Activated CD8-positive, alpha-beta T cell treated with anti-CD3 and anti-CD28 coated beads, Interleukin-2, amount 10 ng/mL, durations not matched to agents 7 days and 5 days (primary cell): Measurements from ENCODE around the gene ANO6. TPM values are rescaled to one million over a fixed set of nuclear protein-coding genes. Genes with fewer than 3 reads are reported as not detected.

Experiments
- ATAC-seq: fragments of 150-1000 bp; cut with Tn5 transposase; one replicate; pipeline ENCODE4 v1.10.0; 2021; ENCODE audit warnings: moderate library complexity
- CTCF ChIA-PET: fragments of 350-600 bp; sonication (Branson Sonifier 250); formaldehyde crosslinking; loops from one replicate; lab custom pipeline; 2021; ENCODE audit warnings: antibody characterized with exemption; lab: Charles Lee
- POLR2A ChIA-PET: fragments of 350-600 bp; sonication (Branson Sonifier 250); formaldehyde crosslinking; loops from one replicate; lab custom pipeline; 2021; ENCODE audit warnings: antibody characterized with exemption; lab: Charles Lee
- DNase-seq: peaks from one replicate; pipeline ENCODE4 v3.0.0-alpha.2; 2020
- H3K27ac Mint-ChIP-seq: one replicate; pipeline ENCODE4 v1.8.0; 2021; ENCODE audit warnings: mild to moderate bottlenecking, mixed read lengths
- H3K27me3 Mint-ChIP-seq: one replicate; pipeline ENCODE4 v1.8.0; 2021; ENCODE audit warnings: low read depth, mixed read lengths
- H3K36me3 Mint-ChIP-seq: one replicate; pipeline ENCODE4 v1.8.0; 2021; ENCODE audit warnings: low read depth, mixed read lengths
- H3K4me1 Mint-ChIP-seq: one replicate; pipeline ENCODE4 v1.8.0; 2021; ENCODE audit warnings: low read depth, mixed read lengths
- H3K4me3 Mint-ChIP-seq: one replicate; pipeline ENCODE4 v1.8.0; 2021; ENCODE audit warnings: mild to moderate bottlenecking, mixed read lengths
- H3K9me3 Mint-ChIP-seq: one replicate; pipeline ENCODE4 v1.8.0; 2022; ENCODE audit warnings: mixed read lengths; ENCODE audit not compliant: insufficient read depth
- total RNA-seq, 2 experiments: library from RNA; stranded (reverse); gene quantifications; one replicate each; pipeline ENCODE4 v1.2.3, GENCODE V29; 2021

ANO6 gene
- total RNA-seq, 2 experiments from 2014 or later: 23.3 to 24.5 TPM

DNA sequence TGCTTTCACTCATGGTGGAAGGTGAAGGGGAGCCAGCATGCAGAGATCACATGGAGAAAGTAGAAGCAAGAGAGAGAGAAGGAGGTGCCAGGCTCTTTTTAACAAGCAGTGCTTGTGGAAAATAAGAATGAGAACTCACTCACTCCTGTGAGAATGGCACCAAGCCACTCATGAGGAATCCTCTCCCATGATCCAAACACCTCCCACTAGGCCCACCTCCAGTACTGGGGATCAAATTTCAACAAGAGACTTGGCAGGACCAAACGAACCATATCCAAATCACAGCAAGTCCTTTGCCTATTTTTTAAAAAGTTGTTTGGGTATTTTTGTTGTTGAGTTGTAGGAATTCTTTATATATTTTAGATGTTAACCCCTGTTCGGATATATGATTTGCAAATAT lies 267.7 kb downstream of the ANO6 start:
- Mint-ChIP-seq H3K27ac (no peak overlapping the region), H3K27me3 (no peaks in the 10 kb centered on the region), H3K4me1 (no peaks in the 10 kb centered on the region), H3K36me3 (no peaks in the 10 kb centered on the region), H3K9me3 (no peaks in the 10 kb centered on the region), H3K4me3 (no peak overlapping the region)
- POLR2A ChIA-PET: no interaction called here
- ATAC-seq: no peak
- CTCF ChIA-PET: no interaction called here
- DNase-seq: no peak

Other genes starting within 250 kb of the ANO6 start
- gene DBX2, start 165.0 kb upstream of the ANO6 start, total RNA-seq: not detected